Activated CD4-positive, alpha-beta T cell treated with anti-CD3 and anti-CD28 coated beads, Interleukin-2, amount 50 U/mL, for 4 hours (primary cell): Measurements from ENCODE around the gene CPXM1.

Source experiments
- DNase-seq, 2 experiments: peaks; one replicate each; pipeline ENCODE4 v3.0.0-alpha.2; 2020

CPXM1 gene

DNA sequence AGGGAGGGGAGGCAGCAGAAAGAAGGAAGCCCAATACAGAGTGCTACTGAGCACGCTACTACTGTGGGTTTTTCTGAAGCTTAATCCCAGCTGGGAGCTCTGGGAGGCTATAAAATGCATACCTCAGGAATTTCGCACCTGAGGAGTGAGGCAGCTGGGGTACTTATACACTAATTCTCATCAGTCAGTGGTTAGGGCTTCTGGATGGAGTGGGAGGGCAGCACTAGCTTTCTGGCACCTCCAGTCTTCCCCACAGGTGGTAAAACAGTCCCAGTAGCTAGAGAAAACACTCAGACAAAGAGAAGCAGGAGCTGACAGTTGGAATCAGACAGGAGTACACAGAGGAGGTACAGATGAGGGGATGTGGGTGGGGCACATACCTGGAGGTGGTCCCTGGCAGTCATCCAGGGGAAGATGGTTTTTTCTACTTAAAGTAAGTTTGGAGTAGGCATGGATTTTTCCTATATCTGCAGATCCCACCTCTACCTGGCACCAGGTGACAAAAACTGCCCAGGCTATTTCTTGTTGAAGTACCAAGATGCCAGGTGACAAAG is 37.8 kb downstream of the CPXM1 start:
- DNase-seq, result no peak

DNA sequence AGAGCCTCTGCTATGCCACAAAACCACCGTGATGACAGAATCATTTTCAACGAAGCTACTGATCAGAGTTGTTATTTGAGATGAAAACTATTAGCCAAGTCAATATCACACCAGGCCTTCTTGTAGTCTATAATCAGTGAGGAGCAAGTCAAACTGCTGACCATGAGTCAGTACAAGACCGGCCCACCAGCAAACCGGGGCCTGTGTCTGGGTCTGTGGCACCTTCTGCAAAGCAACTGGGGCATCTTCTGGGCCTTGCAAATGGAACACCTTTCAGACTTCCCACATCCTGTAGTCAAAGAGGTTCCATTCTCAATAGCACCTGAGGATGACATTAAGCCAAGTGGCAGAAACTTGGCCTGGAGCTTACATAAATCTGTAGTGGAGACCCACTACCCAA is 38.5 kb downstream of the CPXM1 start:
- no peak for DNase-seq

DNA sequence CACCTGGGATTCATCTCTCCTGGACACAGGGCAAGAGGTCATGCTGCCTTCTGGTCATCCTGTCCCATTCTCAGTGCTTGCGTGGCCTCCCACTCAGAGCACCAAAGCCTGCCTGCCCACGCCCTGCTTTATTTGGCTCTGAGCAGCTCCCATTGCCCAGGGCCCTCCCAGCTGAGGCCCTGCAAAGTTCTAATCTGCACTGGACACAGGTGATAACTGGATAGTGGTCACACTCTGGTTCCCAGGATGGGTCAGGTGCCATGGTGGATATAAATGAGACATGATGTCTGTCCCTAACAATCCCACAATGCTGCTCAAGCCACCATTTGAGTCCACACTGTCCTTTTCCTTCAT is 39.5 kb downstream of the CPXM1 start:
- DNase-seq, result no peak

DNA sequence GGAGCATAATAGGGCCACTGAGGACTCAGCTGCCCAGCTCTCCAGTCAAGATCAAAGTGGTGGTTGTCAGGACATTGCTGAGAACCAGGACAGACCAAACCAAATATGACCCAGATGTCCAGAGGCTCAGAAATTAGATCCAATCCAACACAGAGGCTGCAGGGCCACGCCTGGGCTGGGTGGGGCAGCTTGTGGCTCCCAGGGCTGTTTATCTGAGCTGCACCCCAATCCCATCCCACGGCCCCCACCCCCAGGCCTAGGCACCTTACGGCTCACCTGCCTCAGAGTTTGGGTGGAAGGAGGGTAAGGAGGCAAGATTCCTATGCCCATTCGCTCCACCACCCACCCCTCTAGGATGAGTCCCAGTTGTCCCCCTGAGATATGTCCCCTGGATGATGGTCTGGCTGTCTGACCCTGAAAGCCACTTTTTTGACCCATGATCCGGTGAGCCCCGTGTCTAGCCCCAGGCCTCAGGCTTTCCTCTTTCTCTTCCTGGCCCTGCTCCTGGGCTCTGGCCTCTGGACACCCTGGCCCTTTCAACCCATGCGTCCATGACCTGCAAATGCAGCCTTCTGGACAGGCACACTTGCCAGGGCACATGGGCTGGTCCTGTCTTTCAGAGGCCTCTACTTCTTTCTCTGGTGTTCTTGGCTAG is 40.0 kb downstream of the CPXM1 start:
- DNase-seq, result no peak

GRCh38 chr20:2759603-2760296 is 40.7 kb downstream of the CPXM1 start:
- DNase-seq, result no peak

DNA sequence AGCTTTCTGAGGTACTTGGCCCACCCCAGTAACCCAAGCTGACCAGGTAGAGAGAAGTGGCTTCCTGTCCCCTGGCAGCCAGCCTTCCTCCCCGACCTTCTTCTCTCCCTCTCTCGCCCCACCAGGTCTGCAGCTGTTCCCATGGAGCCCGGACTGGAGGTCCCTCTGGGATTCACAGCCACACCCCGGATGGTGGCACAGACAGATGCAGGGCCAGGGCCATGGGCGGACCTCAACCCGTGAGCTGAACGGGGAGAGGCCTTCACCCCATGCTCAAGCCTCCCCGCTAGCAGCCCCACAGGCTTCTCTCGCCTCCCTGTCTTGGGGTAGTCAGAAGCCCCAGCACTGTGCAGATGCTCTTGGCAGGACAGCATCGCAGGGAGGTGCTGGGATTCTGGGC is 41.3 kb downstream of the CPXM1 start:
- no peak for DNase-seq

- no peak for DNase-seq
Observed at GRCh38 chr20:2757969-2758368, 42.5 kb downstream of the CPXM1 start.

DNA sequence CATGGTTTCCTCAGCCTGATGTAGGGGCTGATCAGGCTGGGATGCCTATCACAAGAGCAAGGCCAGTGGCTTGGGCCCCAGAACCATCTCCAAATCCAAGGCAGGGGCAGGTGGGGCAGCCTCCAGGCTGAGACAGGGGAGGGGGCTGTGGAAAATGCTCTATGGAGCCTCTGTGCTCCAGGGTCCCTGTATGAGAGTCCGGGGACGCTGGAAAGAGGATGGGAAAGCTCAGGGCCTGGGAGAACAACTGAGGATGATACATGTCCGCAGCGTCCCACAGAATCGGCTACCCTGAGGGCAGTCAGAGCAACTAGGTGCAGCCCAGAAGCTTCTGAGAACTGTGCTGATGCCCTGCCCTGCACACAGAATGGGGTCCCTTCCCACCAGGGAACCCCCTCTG is 43.4 kb downstream of the CPXM1 start:
- DNase-seq, result no peak

GRCh38 chr20:2756056-2756611 is 44.3 kb downstream of the CPXM1 start:
- no peak for DNase-seq

GRCh38 chr20:2755451-2756055 is 44.9 kb downstream of the CPXM1 start:
- DNase-seq, result no peak

DNA sequence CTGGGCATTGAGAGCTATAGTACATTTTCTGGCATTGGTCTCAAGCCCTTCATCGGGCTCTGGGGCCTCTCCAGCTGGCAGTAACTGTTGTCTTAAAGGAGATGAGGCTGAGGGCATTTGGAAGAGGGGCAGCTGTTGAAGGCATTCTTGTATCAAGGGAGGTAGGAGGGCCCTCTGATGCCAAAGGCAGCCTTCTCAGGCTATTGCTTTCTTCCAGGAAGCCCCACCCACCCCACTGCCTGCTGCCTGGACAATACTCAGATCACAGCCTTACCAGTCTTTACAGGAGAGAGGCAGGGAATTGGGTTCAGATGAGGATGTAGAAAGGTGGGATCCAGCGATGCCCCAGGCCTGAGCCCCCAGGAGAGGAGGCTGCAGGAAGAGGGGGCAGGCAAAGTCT is 46.0 kb downstream of the CPXM1 start:
- no peak for DNase-seq

DNA sequence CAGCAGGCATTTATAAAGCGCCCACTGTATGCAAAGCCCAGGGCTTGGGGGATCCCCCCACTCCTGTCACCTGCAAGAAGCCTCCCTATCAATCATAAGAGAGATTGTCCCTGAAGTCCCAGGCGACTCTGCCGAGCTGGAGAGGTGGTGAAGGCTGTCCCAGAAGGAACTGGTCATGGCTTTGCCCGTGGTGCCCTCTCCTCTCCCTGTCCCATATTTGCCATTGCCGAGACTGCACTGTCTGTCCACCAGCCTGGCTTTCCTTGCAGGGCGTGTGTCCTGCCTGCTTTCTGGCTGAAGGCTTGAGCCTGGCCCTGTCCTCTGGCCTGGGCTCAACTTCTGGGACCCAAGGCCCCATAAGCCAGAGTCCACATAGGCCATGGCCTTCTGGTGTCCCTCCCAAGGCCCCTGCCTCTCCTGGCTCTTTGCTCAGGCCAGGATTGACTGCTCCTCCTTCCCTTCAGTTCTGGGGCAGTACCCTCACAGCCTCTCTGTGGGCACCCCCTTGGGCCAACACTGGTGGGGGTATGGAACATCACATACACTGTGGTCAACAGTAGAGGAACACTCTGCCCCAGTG is 46.9 kb downstream of the CPXM1 start:
- no peak for DNase-seq

GRCh38 chr20:2752567-2753460 is 47.6 kb downstream of the CPXM1 start:
- DNase-seq, result peak; percentile 30 to 34

GRCh38 chr20:2751878-2752566 is 48.4 kb downstream of the CPXM1 start:
- DNase-seq, result peak; percentile 52 to 56

DNA sequence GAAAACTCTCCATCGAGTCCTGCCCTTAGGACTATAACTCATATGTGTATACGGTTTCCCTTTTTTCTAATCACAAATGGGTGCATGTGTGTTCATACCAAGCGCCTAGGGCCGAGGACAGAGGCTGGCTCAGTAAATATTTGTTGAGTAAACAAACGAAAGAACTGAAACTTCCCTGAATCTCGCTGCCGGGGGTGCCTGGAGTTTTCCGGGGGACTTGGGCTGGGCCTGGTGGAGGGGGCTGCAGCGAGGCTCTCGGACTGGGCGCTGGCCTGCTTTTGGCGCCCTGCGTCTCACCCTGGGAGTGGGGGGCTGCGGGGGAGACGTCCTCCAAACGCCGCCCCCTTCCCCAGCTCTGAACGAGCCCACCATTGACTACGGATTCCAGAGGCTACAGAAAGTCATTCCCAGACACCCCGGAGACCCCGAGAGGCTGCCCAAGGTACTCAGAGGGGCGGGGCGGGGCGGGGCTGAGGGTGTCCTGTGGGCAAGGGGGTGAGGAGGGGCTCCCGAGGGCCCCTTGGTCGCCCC is 49.0 kb downstream of the CPXM1 start:
- DNase-seq, result no peak

DNA sequence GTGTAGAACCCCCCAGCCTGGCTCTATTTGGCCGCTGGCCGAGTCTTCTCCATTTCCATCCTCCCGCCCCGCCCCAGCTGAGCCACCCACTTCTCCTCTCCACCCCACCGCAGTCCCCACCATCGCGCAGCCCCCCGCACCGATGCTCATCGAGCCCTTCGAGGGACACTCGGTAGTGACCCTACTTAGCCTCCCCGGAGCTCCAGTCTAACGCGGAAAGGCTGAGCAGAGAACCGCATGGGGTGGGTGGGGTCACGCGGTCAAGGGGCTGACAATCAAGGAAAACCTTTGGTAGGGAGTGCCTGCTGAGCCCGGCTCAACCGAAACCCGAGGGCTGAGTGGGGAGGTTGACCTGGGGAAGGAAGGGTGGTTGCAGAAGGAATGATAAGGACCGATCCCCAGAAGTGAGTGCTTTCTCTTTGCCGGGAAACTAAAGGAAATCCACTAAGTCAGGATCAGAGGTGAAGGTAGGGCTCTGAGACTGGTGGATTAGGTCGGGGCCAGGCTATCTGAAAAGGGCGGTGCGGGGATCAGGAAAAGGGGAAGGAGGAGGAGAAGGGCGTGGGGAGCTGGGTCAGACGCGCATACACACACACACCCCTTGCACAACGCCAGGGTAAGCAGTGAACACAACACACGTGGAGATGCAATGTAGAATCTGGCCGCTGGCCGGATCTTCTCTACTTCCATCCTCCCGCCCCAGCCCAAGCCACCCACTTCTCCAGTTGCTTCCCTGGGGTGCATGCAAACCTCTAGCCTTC is 49.8 kb downstream of the CPXM1 start:
- DNase-seq, result peak in 1 of 2 experiments; percentile 2

DNA sequence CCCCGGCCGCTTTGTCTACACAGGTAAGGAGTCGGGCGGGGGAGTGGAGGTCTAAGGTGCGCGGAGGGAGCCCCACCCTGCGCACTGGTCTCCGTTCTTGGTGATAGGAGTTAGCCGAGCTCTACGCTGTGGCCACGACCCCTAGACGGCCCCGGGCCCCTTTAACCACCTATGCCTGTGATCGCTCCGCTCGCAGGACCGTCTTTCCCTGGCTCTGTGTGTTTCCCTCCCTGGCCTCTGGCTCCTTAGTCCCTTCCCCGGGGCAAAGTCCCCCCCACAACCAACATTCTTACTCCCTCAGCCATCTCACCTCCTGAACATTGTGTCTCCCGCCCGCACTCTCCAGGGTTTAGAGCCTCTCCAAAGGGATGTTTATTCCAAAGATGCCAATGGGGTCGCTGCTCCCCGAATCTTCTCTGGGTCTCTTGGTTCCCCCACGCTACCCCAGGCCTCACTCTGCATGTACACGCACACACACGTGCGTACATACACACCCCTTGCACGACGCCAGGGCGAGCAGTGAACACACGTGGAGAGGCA is 50.4 kb downstream of the CPXM1 start:
- no peak for DNase-seq

GRCh38 chr20:2749343-2749950 is 51.0 kb downstream of the CPXM1 start:
- no peak for DNase-seq

DNA sequence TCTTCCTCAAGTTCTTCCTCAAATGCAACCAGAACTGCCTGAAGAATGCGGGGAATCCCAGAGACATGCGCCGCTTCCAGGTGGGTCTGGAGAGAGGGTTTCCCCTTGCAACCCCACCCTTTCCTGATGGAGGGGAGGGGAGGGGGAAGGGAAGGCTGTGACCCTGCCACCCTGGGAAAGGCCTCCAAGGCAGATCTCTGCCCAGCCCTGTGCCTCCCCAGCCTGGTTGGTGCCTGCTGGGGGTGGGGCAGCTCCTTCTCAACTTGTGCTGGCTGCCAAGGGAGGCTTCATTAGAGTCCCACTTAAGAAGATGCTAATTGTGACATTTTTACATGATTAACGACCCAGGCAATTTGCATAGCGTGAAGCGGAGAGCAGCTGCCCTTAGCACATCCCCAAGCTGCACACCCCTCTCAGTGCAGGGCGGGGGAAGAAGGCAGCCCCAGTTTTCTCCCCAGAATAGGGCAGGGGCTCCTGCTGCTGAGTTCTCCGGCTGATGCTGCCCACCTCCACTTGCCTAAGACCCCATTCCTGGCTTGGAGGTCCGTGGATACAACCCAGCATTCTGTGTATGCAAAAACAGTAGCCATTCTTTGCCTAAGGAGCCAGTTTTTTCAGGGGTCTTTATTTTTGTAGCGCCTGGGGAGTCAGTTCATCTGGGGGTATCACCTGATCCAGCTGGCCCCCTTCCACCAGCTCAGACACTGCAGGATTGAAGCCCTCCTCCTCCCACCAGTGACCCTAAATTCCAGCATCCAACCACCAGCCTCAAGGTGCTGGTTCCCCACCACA is 51.7 kb downstream of the CPXM1 start:
- DNase-seq, result no peak
